HEK293 (cell line): Measurements from ENCODE around the gene MAP1LC3A.
A peak's percentile ranks its signal among the peaks of the same experiment; 100 is the strongest.

Source experiments
- AEBP2 ChIP-seq: fragments of 450-650 bp; formaldehyde crosslinking; IDR thresholded peaks from 2 replicates; pipeline ENCODE4 v1.5.1; 2016; ENCODE audit warnings: missing biosample characterization, missing genetic modification characterization, borderline replicate concordance
- BCL11A ChIP-seq: fragments of 450-650 bp; formaldehyde crosslinking; IDR thresholded peaks from 2 replicates; pipeline ENCODE4 v1.5.1; 2016; ENCODE audit warnings: low read depth, missing biosample characterization, missing genetic modification characterization
- CTCF ChIP-seq: fragments of 450-650 bp; formaldehyde crosslinking; IDR thresholded peaks from 2 replicates; pipeline ENCODE4 v1.5.1; 2016; ENCODE audit warnings: missing biosample characterization, missing genetic modification characterization
- RBAK ChIP-seq: fragments of 450-650 bp; formaldehyde crosslinking; IDR thresholded peaks from 2 replicates; pipeline ENCODE4 v1.5.1; 2016; ENCODE audit warnings: missing biosample characterization, missing genetic modification characterization
- ZBTB21 ChIP-seq: fragments of 450-650 bp; formaldehyde crosslinking; IDR thresholded peaks from 2 replicates; pipeline ENCODE4 v1.5.1; 2017; ENCODE audit warnings: missing biosample characterization, missing genetic modification characterization
- ZNF449 ChIP-seq: fragments of 450-650 bp; formaldehyde crosslinking; IDR thresholded peaks from 2 replicates; pipeline ENCODE4 v1.5.1; 2017; ENCODE audit warnings: missing biosample characterization, mild to moderate bottlenecking, missing genetic modification characterization, moderate library complexity

- no peak for TF ChIP-seq BCL11A (tag by site-specific recombination)
- no peak for TF ChIP-seq ZNF449 (tag by site-specific recombination)
- no peak for TF ChIP-seq ZBTB21 (tag by site-specific recombination)
- TF ChIP-seq CTCF (tag by site-specific recombination) = 0 out of 2 replicates have a peak, but pooled peaks have one; percentile 46
- TF ChIP-seq AEBP2 (tag by site-specific recombination) = no peak
- TF ChIP-seq RBAK (tag by site-specific recombination) = no peak
These were observed 42.9 kb upstream of the MAP1LC3A start for GRCh38 chr20:34515484-34516246.
